ENCODE measurements around the gene VWA8.
"Not testable (repeated sequence)": the region's sequence is repeated elsewhere in the genome, so short reads cannot be mapped to it uniquely, and the experiment has no call there.

VWA8 gene

GRCh38 chr13:41573640-41574039 lies 387.3 kb downstream of the VWA8 start:
- not testable (repeated sequence) for DNase-seq

- DNase-seq = not testable (repeated sequence)
These were observed 389.0 kb downstream of the VWA8 start for GRCh38 chr13:41571817-41572340.

- no peak for DNase-seq
These were observed 391.9 kb downstream of the VWA8 start for GRCh38 chr13:41568972-41569351.

- no peak for DNase-seq
These were observed 392.6 kb downstream of the VWA8 start for GRCh38 chr13:41568143-41568971.

GRCh38 chr13:41567363-41567762 lies 393.5 kb downstream of the VWA8 start:
- DNase-seq = no peak

- no peak for DNase-seq
These were observed 395.1 kb downstream of the VWA8 start for GRCh38 chr13:41565846-41566245.

- DNase-seq = no peak
These were observed 395.7 kb downstream of the VWA8 start for GRCh38 chr13:41565216-41565615.

GRCh38 chr13:41563984-41564365 lies 396.9 kb downstream of the VWA8 start:
- no peak for DNase-seq

- no peak for DNase-seq
These were observed 397.4 kb downstream of the VWA8 start for GRCh38 chr13:41563341-41563983.

- DNase-seq = no peak
These were observed 398.2 kb downstream of the VWA8 start for GRCh38 chr13:41562541-41563178.

GRCh38 chr13:41562083-41562482 lies 398.8 kb downstream of the VWA8 start:
- DNase-seq = no peak

GRCh38 chr13:41561170-41561569 lies 399.7 kb downstream of the VWA8 start:
- no peak for DNase-seq

GRCh38 chr13:41558781-41559560 lies 401.9 kb downstream of the VWA8 start:
- no peak for DNase-seq

GRCh38 chr13:41557719-41558118 lies 403.2 kb downstream of the VWA8 start:
- DNase-seq = no peak

GRCh38 chr13:41554626-41555386 lies 406.1 kb downstream of the VWA8 start:
- DNase-seq = peak; percentile 25

- no peak for DNase-seq
These were observed 406.7 kb downstream of the VWA8 start for GRCh38 chr13:41554180-41554579.

- no peak for DNase-seq
These were observed 408.9 kb downstream of the VWA8 start for GRCh38 chr13:41552031-41552430.

- no peak for DNase-seq
These were observed 410.6 kb downstream of the VWA8 start for GRCh38 chr13:41550276-41550675.

- no peak for DNase-seq
These were observed 411.4 kb downstream of the VWA8 start for GRCh38 chr13:41549491-41549890.

GRCh38 chr13:41548910-41549309 lies 412.0 kb downstream of the VWA8 start:
- no peak for DNase-seq

GRCh38 chr13:41548031-41548430 lies 412.9 kb downstream of the VWA8 start:
- DNase-seq = no peak
